ENCODE measurements around the gene DBN1. TPM values are rescaled to one million over a fixed set of nuclear protein-coding genes. Genes with fewer than 3 reads are reported as not detected.
"Not testable (repeated sequence)": the region's sequence is repeated elsewhere in the genome, so short reads cannot be mapped to it uniquely, and the experiment has no call there.

Gene DBN1
- total and polyA plus RNA-seq, 3 experiments from 2014 or later = 28.1 to 50.5 (median 47.9) TPM

- Histone ChIP-seq H3K4me3 (ENCODE audit: low read length) (no peak overlapping the region), H3K27ac (ENCODE audit: low read depth, low read length) (no peak overlapping the region), H3K27me3 (ENCODE audit: insufficient read depth, low read length, poor library complexity, severe bottlenecking) (no peaks in the 10 kb centered on the region), H3K9me3 (ENCODE audit: low read length) (no peaks in the 10 kb centered on the region), H3K36me3 (ENCODE audit: insufficient read depth, low read length) (no peaks in the 10 kb centered on the region), H3K4me1 (ENCODE audit: insufficient read depth, low read length) (peaks cover 21% of the 10 kb centered on the region)
- no peaks in the 10 kb centered on the region for H3K9me3 Mint-ChIP-seq
- CTCF ChIA-PET = interaction anchor here (0.8 to 14.5 kb wide), 2 partner anchors 17 to 31 kb away, joined by 3 to 270 read pairs; partner anchors contain the start of gene PFN3
- peaks cover 0 to 2% (median 0%) of the 10 kb centered on the region in 3 donors for H3K36me3 Mint-ChIP-seq
- peaks cover 11 to 26% (median 18%) of the 10 kb centered on the region in 3 donors for H3K4me1 Mint-ChIP-seq
- peak overlapping the region in 1 of 8 donors; percentile 7 for H3K27ac Mint-ChIP-seq
- DNase-seq = no peak
- no peaks in the 10 kb centered on the region for H3K27me3 Mint-ChIP-seq
- no peak overlapping the region for H3K4me3 Mint-ChIP-seq
- POLR2A ChIA-PET = interaction anchor here (1.5 kb wide), 1 partner anchor 10 kb away, joined by 3 read pairs; no protein-coding TSS in a partner anchor
Observed at GRCh38 chr5:177421062-177421798, 52.2 kb downstream of the DBN1 start.

GRCh38 chr5:177420472-177420871 is 53.0 kb downstream of the DBN1 start:
- not testable (repeated sequence) for H3K4me3 Mint-ChIP-seq; H3K9me3 Mint-ChIP-seq; H3K36me3 ChIP-seq (ENCODE audit: insufficient read depth, low read length); H3K27me3 Mint-ChIP-seq; H3K9me3 ChIP-seq (ENCODE audit: low read length); H3K4me3 ChIP-seq (ENCODE audit: low read length); H3K36me3 Mint-ChIP-seq; DNase-seq; H3K27me3 ChIP-seq (ENCODE audit: insufficient read depth, low read length, poor library complexity, severe bottlenecking); H3K27ac ChIP-seq (ENCODE audit: low read depth, low read length)
- H3K4me1 ChIP-seq (ENCODE audit: insufficient read depth, low read length) = peaks cover 20% of the 10 kb centered on the region
- Mint-ChIP-seq H3K27ac (peak overlapping the region in 1 of 8 donors; percentile 7), H3K4me1 (peaks cover 6 to 22% (median 13%) of the 10 kb centered on the region in 3 donors)
- POLR2A ChIA-PET = interaction anchor here (1.5 kb wide), 1 partner anchor 11 kb away, joined by 3 read pairs; no protein-coding TSS in a partner anchor
- CTCF ChIA-PET = interaction anchor here (1.6 to 14.5 kb wide), 2 partner anchors 16 to 30 kb away, joined by 4 to 270 read pairs; partner anchors contain the start of gene PFN3

GRCh38 chr5:177419046-177419445 is 54.4 kb downstream of the DBN1 start:
- Mint-ChIP-seq H3K9me3 (no peaks in the 10 kb centered on the region), H3K4me1 (peaks cover 4 to 18% (median 17%) of the 10 kb centered on the region in 3 donors), H3K36me3 (no peaks in the 10 kb centered on the region), H3K27ac (no peak overlapping the region), H3K4me3 (no peak overlapping the region), H3K27me3 (no peaks in the 10 kb centered on the region)
- no peak overlapping the region for H3K27ac ChIP-seq (ENCODE audit: low read depth, low read length)
- no peaks in the 10 kb centered on the region for H3K9me3 ChIP-seq (ENCODE audit: low read length)
- CTCF ChIA-PET = interaction anchor here (1.5 to 7.6 kb wide), 4 partner anchors 15 to 30 kb away, joined by 3 to 90 read pairs (median 4); no protein-coding TSS in a partner anchor
- no peak overlapping the region for H3K4me3 ChIP-seq (ENCODE audit: low read length)
- DNase-seq = no peak
- no peaks in the 10 kb centered on the region for H3K36me3 ChIP-seq (ENCODE audit: insufficient read depth, low read length)
- H3K4me1 ChIP-seq (ENCODE audit: insufficient read depth, low read length) = peaks cover 15% of the 10 kb centered on the region
- POLR2A ChIA-PET = no interaction called here
- no peaks in the 10 kb centered on the region for H3K27me3 ChIP-seq (ENCODE audit: insufficient read depth, low read length, poor library complexity, severe bottlenecking)

GRCh38 chr5:177417081-177417480 is 56.4 kb downstream of the DBN1 start:
- not testable (repeated sequence) for H3K9me3 ChIP-seq (ENCODE audit: low read length); H3K36me3 Mint-ChIP-seq; DNase-seq; H3K27me3 Mint-ChIP-seq; H3K27ac ChIP-seq (ENCODE audit: low read depth, low read length); H3K27me3 ChIP-seq (ENCODE audit: insufficient read depth, low read length, poor library complexity, severe bottlenecking); H3K36me3 ChIP-seq (ENCODE audit: insufficient read depth, low read length); H3K4me3 ChIP-seq (ENCODE audit: low read length); H3K9me3 Mint-ChIP-seq; H3K4me3 Mint-ChIP-seq
- ChIA-PET CTCF (interaction anchor here (7.6 kb wide), 1 partner anchor 13 kb away, joined by 90 read pairs; no protein-coding TSS in a partner anchor), POLR2A (interaction anchor here (1.9 kb wide), 1 partner anchor 15 kb away, joined by 5 read pairs; no protein-coding TSS in a partner anchor)
- peak overlapping the region in 1 of 8 donors; percentile 43 for H3K27ac Mint-ChIP-seq
- peaks cover 13 to 36% (median 33%) of the 10 kb centered on the region in 3 donors for H3K4me1 Mint-ChIP-seq
- peaks cover 25% of the 10 kb centered on the region for H3K4me1 ChIP-seq (ENCODE audit: insufficient read depth, low read length)

- ChIA-PET POLR2A (interaction anchor here (1.0 to 1.7 kb wide), 2 partner anchors 11 to 12 kb away, joined by 3 to 7 read pairs; no protein-coding TSS in a partner anchor), CTCF (interaction anchor here (0.6 to 7.6 kb wide), 10 partner anchors 10 to 105 kb away, joined by 3 to 90 read pairs (median 4); partner anchors contain the start of genes GRK6 and PDLIM7)
- Histone ChIP-seq H3K27ac (ENCODE audit: low read depth, low read length) (no peak overlapping the region), H3K9me3 (ENCODE audit: low read length) (no peaks in the 10 kb centered on the region), H3K36me3 (ENCODE audit: insufficient read depth, low read length) (no peaks in the 10 kb centered on the region), H3K4me1 (ENCODE audit: insufficient read depth, low read length) (peaks cover 43% of the 10 kb centered on the region), H3K4me3 (ENCODE audit: low read length) (no peak overlapping the region), H3K27me3 (ENCODE audit: insufficient read depth, low read length, poor library complexity, severe bottlenecking) (no peaks in the 10 kb centered on the region)
- no peak for DNase-seq
- no peaks in the 10 kb centered on the region for H3K27me3 Mint-ChIP-seq
- no peaks in the 10 kb centered on the region for H3K36me3 Mint-ChIP-seq
- H3K4me3 Mint-ChIP-seq = no peak overlapping the region
- peak overlapping the region in 3 of 8 donors; percentile 17 to 54 (median 50) for H3K27ac Mint-ChIP-seq
- H3K9me3 Mint-ChIP-seq = no peaks in the 10 kb centered on the region
- peaks cover 25 to 56% (median 49%) of the 10 kb centered on the region in 3 donors for H3K4me1 Mint-ChIP-seq
Observed at GRCh38 chr5:177414481-177414880, 59.0 kb downstream of the DBN1 start.

GRCh38 chr5:177412603-177413233 is 60.7 kb downstream of the DBN1 start:
- CTCF ChIA-PET = interaction anchor here (0.7 to 7.6 kb wide), 10 partner anchors 8 to 94 kb away, joined by 3 to 90 read pairs (median 3); no protein-coding TSS in a partner anchor
- H3K9me3 Mint-ChIP-seq = no peaks in the 10 kb centered on the region
- H3K36me3 ChIP-seq (ENCODE audit: insufficient read depth, low read length) = no peaks in the 10 kb centered on the region
- H3K4me1 Mint-ChIP-seq = peaks cover 25 to 58% (median 49%) of the 10 kb centered on the region in 3 donors
- POLR2A ChIA-PET = interaction anchor here (0.7 to 1.7 kb wide), 5 partner anchors 9 to 23 kb away, joined by 3 to 10 read pairs (median 6); partner anchors contain the start of gene GRK6
- DNase-seq = peak in 1 of 5 donors; percentile 56
- H3K27me3 Mint-ChIP-seq = no peaks in the 10 kb centered on the region
- H3K4me1 ChIP-seq (ENCODE audit: insufficient read depth, low read length) = peaks cover 43% of the 10 kb centered on the region
- no peaks in the 10 kb centered on the region for H3K27me3 ChIP-seq (ENCODE audit: insufficient read depth, low read length, poor library complexity, severe bottlenecking)
- H3K27ac Mint-ChIP-seq = peak overlapping the region; percentile 77 to 93 (median 90)
- H3K4me3 ChIP-seq (ENCODE audit: low read length) = peak overlapping the region; percentile 41
- H3K27ac ChIP-seq (ENCODE audit: low read depth, low read length) = peak overlapping the region; percentile 12
- no peaks in the 10 kb centered on the region for H3K36me3 Mint-ChIP-seq
- no peaks in the 10 kb centered on the region for H3K9me3 ChIP-seq (ENCODE audit: low read length)
- H3K4me3 Mint-ChIP-seq = peak overlapping the region; percentile 61 to 83 (median 74)

GRCh38 chr5:177410575-177410974 is 62.9 kb downstream of the DBN1 start:
- peaks cover 0 to 1% of the 10 kb centered on the region in 2 donors for H3K27me3 Mint-ChIP-seq
- Histone ChIP-seq H3K36me3 (ENCODE audit: insufficient read depth, low read length) (no peaks in the 10 kb centered on the region), H3K4me1 (ENCODE audit: insufficient read depth, low read length) (peaks cover 40% of the 10 kb centered on the region), H3K27me3 (ENCODE audit: insufficient read depth, low read length, poor library complexity, severe bottlenecking) (no peaks in the 10 kb centered on the region), H3K9me3 (ENCODE audit: low read length) (no peaks in the 10 kb centered on the region), H3K4me3 (ENCODE audit: low read length) (no peak overlapping the region), H3K27ac (ENCODE audit: low read depth, low read length) (no peak overlapping the region)
- H3K9me3 Mint-ChIP-seq = no peaks in the 10 kb centered on the region
- ChIA-PET POLR2A (interaction anchor here (0.6 to 1.3 kb wide), 3 partner anchors 15 to 37 kb away, joined by 3 to 8 read pairs (median 3); partner anchors contain the start of gene GRK6), CTCF (interaction anchor here (1.3 to 12.4 kb wide), 4 partner anchors 15 to 44 kb away, joined by 3 to 307 read pairs (median 5); partner anchors contain the start of genes GRK6 and PRR7)
- H3K4me3 Mint-ChIP-seq = peak overlapping the region in 6 of 7 donors; percentile 2 to 65 (median 8)
- H3K36me3 Mint-ChIP-seq = no peaks in the 10 kb centered on the region
- no peak for DNase-seq
- peaks cover 30 to 61% (median 43%) of the 10 kb centered on the region in 3 donors for H3K4me1 Mint-ChIP-seq
- H3K27ac Mint-ChIP-seq = peak overlapping the region in 7 of 8 donors; percentile 15 to 94 (median 80)

Measured in CD8-positive, alpha-beta memory T cell (primary cell).